ENCODE measurements around the gene CLHC1.
"Not testable (repeated sequence)": the region's sequence is repeated elsewhere in the genome, so short reads cannot be mapped to it uniquely, and the experiment has no call there.

- TF ChIP-seq YY1 (IDR thresholded peaks at IDR 0.05; ENCODE audit: insufficient read depth, insufficient read length); ZNF274 (IDR thresholded peaks at IDR 0.05; ENCODE audit: low read depth, low read length); SUZ12 (IDR thresholded peaks at IDR 0.05; ENCODE audit: extremely low read depth, insufficient read depth, insufficient read length): not testable (repeated sequence)
These were observed 105.5 kb downstream of the CLHC1 start for GRCh38 chr2:55126643-55127042.

Data from NT2/D1 (cell line).